Ramos (cell line): ENCODE measurements around the gene UCHL5.

Source experiments
- in situ Hi-C: fragments of 300-500 bp; cut with MboI; formaldehyde crosslinking; loops from one replicate; pipeline ENCODE4 v1.14.3; 2022; ENCODE audit warnings: low sequenced_read_pairs; ENCODE audit not compliant: unreplicated experiment

UCHL5 gene, protein sequence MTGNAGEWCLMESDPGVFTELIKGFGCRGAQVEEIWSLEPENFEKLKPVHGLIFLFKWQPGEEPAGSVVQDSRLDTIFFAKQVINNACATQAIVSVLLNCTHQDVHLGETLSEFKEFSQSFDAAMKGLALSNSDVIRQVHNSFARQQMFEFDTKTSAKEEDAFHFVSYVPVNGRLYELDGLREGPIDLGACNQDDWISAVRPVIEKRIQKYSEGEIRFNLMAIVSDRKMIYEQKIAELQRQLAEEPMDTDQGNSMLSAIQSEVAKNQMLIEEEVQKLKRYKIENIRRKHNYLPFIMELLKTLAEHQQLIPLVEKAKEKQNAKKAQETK

DNA sequence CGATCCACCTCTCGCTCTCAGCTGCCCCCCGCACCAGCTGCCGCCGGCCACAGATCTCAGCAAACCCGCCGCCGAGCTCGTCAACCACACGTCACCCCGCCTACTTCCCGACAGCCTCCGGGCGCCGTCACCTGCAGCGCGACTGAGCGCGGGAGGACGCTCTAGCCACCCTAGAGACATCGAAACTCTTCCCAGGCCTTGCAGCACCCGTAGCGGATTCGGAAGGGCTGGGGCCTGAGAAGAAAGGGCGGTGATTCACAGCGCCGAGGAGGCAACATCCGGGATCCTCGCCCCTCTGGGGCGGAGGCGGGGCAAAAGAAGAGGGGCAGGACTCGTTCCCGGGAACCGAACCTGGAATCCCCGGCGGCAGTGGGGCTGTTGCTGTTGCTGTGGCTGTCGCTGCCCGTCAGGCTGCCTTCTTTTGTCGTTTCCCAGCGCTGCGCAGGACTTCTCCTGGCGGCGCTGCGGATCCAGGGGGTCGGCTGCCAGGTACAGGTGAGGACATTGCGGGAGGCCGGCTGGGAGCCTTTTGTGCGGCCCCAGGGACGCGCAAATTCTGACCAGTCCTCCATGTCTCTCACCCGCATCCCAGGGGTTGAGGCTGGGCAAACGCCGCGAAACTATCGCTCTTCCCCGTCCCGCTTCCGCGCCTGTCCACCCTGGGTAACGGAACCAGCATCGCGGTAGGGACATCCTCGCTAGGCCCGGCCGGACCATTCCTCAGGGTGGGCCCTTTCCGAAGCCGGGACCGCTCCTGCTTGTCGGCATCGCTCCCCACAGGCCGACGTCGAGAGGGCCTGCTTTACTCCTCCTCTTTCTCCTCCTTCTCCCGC is at the start of gene UCHL5, which contains the start of gene RO60:
TSS of gene UCHL5 (minus strand) at position 79 of the 833 bp plus-strand sequence. CDS start 100 bp downstream, outside the sequence.
TSS of gene RO60 (plus strand) at position 331 of the 833 bp plus-strand sequence. CDS start 9,443 bp downstream, outside the sequence.
- in situ Hi-C loops: loop anchor here (25.0 kb wide), 1 partner anchor 447 kb away; no protein-coding TSS in a partner anchor

DNA sequence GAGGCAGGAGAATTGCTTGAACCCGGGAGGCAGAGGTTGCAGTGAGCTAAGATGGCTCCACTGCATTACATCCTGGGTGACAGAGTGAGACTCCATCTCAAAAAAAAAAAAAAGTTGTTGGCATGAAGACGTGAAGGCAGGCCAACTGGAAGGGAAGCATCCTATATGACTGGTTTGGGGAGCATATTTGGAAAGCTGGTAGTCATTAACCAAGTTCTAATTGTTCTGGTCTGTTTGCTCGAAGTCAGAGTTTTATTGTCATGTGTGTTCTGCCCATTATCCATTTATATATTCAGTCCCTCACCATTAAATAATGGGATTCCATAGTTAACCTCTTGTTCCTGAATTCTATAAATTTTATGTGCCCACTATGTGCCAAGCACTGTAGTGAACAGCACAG is 49.3 kb upstream of the UCHL5 start:
- in situ Hi-C loops: no loop called here

DNA sequence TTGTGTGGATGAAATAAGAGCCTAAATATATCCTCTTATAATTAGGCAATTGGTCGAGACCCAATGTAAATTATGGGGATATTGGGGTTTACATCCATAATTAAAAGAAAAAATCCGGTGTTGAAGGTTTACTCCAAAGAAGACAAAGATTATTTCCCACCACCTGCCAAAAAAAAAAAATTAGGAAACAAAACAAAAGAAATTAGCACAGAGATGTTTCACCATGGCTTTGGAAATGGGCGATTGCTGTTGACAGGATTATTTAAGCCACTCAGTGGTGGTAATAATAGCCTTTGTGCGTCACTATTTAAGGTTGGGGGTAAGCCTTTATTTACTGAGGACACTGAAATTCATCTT is 46.6 kb upstream of the UCHL5 start:
- in situ Hi-C loops: no loop called here

DNA sequence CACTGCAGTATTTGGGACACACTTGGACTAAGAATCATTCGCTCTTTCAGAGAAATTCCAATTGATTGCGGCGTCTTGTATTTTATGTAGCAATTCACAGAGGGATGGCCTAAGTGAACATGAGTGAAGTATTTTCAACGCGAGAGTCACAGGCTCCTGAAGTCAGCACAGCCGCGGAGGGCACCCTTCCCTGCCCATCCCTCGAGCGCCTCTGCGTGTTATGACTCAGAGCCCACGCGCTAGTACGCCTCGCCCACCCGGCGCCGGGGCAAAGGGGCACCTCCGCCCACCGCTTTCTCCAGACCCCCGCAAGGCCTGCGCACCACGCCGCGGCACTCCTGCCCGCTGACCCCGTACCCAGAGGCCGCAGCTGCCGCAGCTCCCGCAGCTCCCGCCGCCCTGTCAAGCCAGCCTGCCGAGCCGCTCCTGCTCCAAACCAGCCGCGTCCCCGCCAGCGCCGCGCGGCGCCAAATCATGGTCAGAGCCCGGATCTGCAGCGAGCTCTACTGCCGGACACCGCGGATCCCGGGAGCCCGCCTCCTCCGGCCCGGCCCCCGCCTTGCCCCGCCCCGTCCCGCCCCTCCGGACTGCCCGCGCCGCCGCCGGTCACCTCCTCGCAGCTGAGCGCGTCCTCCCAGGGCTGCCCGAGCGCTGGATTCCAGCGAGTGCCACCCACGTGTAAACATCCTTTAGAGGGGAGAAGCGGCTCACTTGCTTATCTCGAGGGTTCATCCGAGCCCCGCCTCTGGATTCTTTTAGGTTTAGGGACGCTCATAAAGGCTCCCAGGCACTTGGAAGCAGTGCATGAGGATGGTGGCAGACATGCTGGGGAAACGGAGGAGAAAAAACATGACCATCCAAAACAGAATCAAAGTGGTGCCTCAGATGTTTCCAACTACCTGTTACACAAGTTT is 46.0 kb upstream of the UCHL5 start, which contains the start of gene GLRX2:
TSS of gene GLRX2 (minus strand) at position 508 of the 914 bp plus-strand sequence. CDS start at position 476, 32 bp downstream.
- in situ Hi-C loops: no loop called here

DNA sequence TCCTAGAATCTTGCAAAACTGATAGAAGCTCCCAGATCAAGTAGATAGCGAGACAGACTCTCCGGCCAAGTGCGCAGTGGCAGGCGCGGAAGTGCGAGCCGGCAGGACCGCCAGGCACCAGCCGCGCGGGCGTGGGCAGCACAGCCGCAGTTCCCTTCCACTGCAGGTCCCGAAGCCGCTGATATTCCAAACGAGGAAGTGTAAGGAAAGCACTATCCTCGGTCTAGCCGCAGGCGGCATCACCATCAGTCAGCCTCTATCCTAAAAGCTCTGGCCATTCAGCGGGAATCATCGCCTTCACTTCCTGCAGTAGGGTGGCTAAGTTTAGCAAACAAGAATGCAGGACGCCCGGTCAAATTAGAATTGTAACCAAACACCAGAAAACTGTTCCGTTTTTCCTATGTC is 45.3 kb upstream of the UCHL5 start:
- in situ Hi-C loops: no loop called here

DNA sequence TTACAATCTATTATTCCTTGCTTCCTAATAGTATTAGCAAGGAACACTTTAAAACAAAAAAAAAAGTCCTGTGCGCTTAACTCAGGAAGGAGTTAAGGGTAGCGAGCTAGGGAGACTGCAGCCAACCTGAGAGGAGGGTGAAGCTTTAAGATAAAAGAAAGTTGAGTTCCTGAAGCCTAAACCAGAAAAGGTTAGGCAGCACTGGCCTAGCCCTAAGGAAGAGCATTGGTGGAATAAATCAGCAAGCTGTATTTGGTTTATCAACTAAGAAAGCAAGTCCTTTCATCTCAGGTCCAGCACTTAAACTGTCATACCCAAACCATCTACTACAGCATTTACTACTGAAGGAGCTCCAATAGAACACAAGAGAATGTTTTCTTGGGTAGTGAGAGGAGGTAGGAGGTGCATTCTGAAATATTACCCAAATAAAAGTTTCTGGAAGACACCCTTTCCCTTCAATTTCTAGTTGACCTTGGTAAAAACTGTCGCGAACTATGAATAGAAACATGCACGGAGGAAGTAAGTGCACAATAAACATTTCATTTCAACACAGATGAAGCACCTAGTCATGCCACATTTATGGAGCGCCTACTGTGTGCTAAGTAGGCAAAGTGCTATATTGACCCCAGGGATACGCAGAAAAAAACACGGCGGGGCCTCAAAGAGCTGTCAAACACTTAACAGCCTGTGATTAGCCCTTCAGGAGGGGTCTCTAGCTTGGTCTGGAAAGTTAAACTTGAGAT is 44.8 kb upstream of the UCHL5 start:
- in situ Hi-C loops: no loop called here

DNA sequence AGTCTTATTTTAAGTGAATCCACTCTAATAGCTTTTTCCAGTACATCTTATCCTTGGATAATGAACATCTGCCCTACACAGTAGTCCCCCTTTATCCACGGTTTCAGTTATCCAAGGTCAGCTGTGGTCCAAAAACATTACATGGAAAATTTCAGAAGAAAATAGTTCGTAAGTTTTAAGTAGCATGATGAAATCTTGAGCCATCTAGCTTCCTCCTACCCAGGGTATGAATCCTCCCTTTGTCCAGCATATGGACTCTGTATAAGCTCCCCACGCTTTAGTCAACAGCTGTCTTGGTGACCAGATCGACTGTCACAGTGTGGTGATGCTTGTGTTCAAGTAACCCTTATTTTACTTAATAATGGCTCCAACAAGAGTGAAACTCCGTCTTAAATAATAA is 43.5 kb upstream of the UCHL5 start:
- in situ Hi-C loops: no loop called here

DNA sequence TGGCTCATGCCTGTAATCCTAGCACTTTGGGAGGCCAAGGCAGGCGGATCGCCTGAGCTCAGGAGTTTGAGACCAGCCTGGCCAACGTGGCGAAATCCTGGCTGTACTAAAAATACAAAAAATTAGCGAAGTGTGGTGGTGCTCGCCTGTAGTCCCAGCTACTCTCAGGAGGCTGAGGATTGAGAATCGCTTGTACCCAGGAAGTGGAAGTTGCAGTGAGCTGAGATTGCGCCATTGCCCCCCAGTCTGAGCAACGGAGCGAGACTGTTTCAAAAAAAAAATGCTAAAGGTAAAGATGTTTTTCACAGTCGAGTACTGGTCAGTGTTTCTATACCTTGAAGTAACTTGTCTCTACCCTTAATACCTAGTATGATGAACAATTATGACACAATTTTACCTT is 35.0 kb upstream of the UCHL5 start:
- in situ Hi-C loops: no loop called here

DNA sequence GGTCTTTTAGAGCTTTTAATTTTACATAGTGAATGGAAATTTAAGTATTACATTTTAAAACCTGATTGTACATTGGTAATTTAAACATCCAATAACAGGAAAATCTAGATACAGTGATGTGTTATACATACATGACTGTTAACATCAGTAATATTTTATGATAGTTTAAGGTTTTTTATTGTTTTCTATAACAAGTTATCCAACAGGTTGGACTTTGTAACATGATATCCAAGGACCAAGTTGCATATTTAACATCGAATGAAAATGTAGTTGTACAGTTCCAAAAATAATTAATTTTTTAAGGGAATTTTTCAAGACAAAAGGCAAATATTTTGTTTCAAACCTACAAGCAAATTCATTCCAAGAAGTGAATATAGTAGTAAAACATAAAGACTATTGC is 31.7 kb upstream of the UCHL5 start:
- in situ Hi-C loops: no loop called here

DNA sequence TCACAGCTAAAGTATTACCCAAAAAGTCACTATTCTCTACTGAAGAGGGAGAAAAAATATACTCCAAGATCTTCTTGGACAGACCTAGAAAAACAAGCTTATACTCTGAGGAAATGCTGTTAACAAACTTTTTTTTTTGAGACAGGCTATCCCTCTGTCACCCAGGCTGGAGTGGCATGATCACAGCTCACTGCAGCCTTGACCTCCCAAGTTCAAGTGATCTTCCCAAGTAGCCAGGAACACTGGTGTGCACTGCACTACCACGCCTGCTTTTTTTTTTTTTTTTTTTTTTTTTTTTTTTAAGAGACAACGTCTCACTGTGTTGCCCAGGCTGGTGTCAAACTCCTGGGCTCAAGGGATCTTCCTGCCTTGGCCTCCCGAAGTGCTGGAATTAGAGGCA is 28.7 kb upstream of the UCHL5 start:
- in situ Hi-C loops: no loop called here

DNA sequence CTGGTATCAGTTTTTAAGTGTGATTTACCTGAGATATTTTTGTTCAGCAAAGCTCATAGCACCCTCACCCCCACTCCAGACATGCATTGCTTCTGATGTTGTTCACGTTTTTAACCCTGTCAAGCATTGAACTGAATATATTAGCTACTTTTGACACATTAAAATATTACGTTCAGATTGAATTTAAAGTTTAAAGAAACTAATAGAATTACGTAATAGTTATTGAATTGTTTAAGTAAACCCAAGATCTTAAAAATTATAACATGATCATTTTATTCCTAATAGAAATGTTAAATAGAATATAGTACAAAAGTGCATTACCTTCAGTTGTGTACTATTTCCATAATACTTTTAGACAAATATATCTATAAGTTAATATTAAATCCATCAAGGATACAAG is 27.2 kb upstream of the UCHL5 start:
- in situ Hi-C loops: no loop called here

DNA sequence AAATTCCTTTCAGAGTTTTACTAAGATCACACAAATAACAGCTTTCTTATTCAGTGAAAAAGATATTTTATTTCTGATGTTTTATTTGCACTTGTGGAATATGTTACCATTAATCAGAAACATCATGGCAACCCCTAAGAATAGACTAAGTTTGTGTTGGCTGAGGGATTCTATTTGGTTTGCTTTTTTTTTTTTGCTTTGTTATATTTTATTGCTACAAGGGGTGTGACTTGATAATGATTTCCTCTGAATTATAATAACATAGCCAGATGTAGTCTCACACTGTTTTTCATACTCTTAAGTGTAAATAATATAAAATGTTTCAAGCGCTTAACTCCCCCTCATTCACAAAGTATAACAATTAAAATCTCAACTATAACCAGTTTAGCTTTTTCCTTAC is 26.1 kb upstream of the UCHL5 start:
- in situ Hi-C loops: no loop called here

DNA sequence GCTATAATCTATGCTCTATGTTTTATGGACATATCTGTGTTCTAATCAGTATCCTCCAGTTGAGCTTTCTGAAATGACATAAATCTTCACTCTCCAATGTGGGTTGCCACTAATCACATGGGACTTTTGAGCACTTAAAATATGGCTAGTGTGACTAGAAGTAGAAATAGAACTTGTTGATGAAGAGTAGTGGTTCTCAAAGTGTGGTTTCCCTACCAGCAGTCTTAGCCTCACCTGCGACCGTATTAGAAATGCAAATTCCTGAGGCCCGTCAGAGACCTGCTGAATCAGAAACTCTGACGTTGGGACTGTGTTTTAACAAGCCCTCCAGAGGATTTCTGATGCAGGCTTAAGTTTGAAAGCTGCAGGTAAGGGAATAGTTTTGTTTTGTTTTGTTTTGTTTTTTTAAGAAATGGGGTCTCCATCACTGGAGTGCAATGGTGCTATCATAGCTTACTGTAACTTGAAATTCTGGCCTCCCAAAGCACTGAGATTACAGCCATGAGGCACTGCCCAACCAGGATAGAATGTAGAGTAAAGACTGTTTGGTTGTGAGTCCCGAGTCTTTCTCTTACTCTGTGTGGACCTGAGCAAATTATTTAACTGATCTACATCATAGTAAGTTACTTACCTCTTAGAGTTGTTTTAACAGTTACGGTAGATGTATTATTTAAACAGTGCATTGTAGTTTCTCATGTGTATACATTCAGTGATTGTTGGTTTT is 24.4 kb upstream of the UCHL5 start:
- in situ Hi-C loops: no loop called here

DNA sequence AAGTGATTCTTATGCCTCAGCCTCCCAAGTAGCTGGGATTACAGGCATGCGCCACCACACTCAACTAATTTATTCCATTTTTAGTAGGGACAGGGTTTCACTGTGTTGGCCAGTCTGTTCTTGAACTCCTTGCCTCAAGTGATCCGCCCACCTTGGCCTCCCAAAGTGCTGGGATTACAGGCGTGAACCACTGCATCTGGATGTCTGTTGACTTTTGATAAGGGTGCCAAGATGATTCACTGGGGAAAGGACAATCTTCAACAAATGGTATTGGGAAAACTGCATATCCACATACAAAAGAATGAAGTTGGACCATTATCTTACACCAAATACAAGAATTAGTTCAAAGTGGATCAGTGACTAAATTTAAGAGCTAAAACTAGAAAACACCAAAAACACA is 20.0 kb upstream of the UCHL5 start:
- in situ Hi-C loops: no loop called here

DNA sequence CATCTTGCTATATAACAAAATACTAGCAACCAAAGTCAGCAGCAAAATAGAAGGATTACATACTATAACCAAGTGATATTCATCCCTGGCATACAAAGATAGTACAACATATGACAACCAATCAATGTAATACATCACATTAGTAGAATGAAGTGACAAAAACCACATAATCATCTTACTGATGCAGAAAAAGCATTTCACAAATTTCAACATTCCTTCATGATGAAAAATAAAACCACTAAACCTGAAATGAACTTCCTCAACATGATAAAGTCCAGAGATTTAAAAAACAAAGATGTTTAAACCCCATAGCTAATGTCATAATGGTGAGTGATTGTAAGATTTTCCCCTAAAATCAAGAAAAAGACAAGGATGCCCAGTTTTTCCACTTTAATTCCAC is 18.8 kb upstream of the UCHL5 start:
- in situ Hi-C loops: no loop called here

DNA sequence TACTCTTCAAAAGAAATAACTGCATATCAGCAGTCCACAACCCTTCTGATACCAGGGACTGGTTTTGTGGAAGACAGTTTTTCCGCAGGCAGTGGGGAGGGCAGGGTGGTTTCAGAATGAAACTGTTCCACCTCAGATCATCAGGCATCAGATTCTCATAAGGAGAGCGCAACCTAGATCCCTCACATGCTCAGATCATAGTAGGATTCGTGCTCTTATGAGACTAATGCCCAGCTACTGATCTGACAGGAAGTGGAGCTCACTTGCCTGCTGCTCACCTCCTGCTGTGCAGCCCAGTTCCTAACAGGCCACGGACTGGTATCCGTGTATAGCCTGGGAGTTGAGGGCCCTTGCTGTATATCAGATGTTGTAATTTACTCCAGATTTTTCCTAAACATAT is 11.8 kb upstream of the UCHL5 start:
- in situ Hi-C loops: loop anchor here (25.0 kb wide), 1 partner anchor 459 kb away; no protein-coding TSS in a partner anchor

DNA sequence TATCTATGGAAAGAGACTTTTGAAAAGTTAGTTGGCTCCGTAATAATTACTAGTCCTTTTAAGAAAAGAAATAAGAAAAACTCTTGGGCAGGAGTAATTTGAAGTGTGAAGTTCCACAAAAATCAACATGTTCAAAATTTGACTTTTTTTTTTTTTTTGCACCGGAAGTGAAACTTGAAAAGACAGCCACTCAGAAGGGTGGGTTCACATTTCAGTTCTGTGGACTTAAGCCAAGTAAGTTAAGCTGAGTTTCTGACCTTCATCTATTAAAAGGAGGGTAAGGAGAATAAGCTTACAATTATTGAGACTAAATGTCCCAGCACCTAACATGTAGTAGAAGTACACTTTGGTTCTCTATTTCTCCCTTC is 11.2 kb upstream of the UCHL5 start:
- in situ Hi-C loops: loop anchor here (25.0 kb wide), 1 partner anchor 458 kb away; no protein-coding TSS in a partner anchor

DNA sequence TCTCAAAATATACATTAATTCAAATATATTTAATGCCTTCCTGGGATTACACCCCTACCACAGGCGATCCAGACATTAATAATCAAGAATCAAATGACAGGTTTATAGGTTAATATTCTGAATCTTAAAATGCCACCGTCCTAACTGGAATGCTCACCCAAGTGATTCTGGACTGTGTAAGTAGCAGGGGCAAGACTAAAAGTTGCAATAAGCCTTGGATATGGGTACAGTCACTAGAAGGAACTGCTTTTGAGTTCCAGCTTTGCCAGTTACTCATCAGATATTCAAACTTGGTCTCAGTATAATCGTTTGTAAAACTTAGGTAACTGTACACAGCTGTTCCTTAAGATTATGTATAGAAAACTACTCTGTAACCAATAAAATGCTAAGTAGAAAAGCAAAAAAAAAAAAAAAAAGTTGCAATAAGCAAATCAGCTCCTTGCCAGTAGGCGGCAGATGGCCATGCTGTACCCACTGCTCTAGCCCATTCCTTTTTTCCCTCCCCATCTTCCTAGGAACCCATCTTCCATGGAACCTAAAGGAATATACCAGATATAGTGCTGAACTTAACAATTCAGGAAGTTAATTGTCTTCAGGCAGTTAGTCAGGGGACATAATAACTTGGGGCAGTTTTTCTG is 10.7 kb upstream of the UCHL5 start:
- in situ Hi-C loops: loop anchor here (25.0 kb wide), 1 partner anchor 458 kb away; no protein-coding TSS in a partner anchor
